ENCODE results near the gene TYW1B.
"Not testable (repeated sequence)": the region's sequence is repeated elsewhere in the genome, so short reads cannot be mapped to it uniquely, and the experiment has no call there.

The TYW1B gene

DNA sequence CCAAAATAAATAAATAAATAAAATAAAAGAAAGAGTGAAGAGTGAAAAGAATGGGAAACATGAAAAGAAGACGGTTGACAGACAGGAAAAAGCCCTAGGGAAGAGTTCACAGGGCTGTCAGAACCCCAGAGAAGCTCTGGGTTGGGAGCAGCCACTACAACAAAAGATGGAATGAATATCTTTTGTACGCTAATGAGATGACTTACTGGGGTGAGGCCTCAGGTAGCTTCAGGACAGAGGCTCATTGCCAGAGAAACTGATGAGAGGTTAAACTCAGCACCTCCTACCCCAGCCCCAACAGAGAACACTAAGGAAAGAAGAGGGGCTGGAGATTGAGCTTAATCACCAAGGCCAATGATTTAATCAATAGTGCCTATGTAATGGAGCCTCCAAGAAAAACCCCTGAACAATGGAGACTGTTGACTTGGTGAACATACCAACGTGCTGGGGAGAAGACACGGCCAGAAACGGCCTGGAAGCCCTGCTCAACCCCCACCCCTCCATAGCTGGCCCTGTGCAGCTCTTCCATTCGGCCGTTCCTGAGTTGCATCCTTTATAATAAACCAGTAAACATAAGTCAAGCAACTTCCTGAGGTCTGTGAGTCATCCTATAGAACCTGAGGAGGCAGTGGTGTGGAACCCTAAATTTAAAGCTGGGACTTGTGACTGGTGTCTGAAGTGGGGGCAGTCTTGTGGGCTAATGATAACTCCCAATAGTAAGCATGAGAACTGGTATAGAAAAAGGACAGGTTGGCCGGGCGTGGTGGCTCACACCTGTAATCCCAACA is 11.4 kb downstream of the TYW1B start:
- in situ Hi-C loops (cut with MboI; ENCODE audit: low sequenced_read_pairs), result loop anchor here (10.0 kb wide), 1 partner anchor 98 kb away; no protein-coding TSS in a partner anchor

DNA sequence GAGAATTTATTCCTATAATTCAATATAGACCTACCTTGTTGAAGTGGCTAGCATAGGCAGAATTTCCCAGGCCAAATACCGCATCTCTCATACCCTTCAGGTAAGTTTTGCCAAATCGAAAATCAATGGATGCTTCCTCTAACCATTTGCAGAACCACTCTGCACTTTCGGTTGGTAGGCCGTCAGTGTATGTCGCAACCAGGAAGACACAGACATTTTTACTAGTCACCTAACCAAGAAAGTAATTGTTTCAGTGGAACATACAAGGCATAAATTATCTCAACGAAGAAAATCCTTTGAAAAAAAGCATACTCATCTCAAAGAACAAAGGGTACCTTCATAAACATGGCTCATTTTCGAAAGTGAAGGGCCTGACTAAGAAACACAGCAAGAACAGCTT is 17.6 kb downstream of the TYW1B start:
- in situ Hi-C loops (cut with MboI; ENCODE audit: low sequenced_read_pairs), result loop anchor here (10.0 kb wide), 1 partner anchor 104 kb away; no protein-coding TSS in a partner anchor

DNA sequence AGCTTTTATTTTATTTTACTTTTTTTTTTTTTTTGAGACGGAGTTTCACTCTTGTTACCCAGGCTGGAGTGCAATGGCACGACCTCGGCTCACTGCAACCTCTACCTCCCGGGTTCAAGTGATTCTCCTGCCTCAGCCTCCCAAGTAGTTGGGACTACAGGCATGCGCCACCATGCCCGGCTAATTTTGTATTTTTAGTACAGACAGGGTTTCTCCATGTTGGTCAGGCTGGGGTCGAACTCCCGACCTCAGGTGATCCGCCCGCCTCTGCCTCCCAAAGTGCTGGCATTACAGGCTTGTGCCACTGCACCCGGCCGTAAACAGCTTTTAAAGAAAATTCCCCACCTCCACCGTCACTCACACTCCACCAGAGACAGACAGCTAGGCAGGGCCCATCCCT is 19.5 kb downstream of the TYW1B start:
- in situ Hi-C loops (cut with MboI; ENCODE audit: low sequenced_read_pairs), result not testable (repeated sequence)

DNA sequence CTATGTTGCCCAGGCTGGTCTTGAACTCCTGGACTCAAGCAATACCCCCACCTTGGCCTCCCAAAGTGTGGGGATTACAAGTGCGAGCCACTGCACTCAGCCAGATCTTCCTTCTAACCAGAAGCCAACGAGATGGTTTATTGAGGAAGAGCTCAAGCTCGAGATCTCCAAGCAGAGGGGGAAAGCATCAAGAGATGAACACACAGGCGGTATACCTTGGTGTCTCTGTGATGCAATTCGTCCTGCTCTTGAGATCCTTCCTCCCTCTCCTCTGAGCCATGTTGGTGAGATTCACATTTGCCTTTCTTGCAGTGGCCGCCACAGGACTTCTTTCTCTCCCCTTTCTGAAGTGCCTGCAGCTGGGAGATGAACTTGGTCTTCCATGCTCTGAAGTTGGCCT is 21.1 kb downstream of the TYW1B start:
- in situ Hi-C loops (cut with MboI; ENCODE audit: low sequenced_read_pairs), result not testable (repeated sequence)

DNA sequence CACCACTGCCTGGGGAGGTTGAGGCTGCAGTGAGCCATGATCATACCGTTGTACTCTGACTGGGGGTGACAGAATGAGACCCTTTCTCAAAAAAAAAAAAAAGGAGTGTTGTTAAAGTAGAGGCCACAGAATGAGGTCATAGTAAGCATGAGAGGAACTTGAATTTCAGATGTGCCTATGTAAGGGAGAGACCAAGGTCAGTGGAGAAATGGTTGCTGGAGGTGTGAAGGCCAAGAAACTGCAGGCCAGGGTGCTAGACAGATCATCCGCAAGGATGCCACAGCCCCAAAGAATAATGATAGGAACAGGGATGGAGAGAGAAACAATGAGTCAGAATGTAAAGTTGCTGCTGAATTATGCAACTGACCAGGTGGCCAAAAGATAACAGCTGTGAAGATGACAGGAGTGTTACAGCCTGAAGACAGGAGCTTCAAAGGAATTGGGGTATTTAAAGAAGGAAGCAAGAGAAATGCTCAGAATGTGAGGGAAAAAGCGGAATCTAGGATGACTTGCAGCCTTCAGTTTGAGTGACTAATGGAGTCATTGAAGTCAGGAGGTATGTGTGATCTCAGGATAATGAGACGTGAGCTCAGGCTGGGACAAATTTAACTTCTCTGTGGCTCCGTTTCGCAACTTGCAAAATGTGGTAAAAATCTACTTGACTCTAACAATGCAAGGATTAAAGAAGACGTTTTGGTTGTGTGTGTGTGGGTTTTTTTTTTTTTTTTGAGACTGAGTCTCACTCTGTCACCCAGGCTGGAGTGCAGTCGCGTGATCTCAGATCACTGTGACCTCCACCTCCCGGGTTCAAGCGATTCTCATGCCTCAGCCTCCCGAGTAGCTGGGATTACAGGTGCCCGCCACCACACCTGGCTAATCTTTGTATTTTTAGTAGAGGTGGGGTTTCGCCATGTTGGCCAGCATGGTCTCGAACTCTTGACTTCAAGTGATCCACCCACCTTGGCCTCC is 22.2 kb downstream of the TYW1B start:
- in situ Hi-C loops (cut with MboI; ENCODE audit: low sequenced_read_pairs), result no loop called here

DNA sequence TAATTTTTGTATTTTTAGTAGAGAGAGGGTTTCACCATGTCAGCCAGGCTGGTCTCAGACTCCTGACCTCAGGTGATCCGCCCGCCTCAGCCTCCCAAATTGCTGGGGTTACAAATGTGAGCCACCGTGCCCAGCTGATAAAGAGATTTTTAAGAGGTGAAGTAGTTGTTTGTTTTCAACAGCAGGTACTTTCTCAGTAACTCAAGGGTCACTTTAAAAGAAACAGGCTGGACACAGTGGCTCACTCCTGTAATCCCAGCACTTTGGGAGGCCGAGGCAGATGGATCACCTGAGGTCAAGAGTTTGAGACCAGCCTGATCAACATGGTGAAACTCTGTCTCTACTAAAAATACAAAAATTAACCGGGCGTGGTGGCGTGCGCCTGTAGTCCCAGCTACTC is 24.2 kb downstream of the TYW1B start:
- in situ Hi-C loops (cut with MboI; ENCODE audit: low sequenced_read_pairs), result not testable (repeated sequence)

DNA sequence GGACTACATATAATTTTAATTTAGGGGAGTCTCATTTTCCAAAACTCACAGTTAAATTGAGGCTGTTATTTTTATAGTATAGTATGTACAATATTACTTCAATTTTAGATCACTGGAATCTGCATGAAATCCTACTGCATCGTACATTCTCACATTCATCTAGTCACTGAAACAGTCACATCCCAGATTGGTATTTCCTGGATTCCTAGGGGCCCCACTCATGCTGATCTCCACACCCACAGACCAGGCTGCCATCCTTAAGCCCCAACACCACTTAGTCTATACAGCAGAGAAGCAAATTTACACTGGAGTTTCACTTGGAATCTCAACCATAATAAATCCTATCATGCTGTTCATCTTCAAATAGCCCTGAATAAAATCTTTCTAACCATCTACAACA is 26.4 kb downstream of the TYW1B start:
- in situ Hi-C loops (cut with MboI; ENCODE audit: low sequenced_read_pairs), result not testable (repeated sequence)

DNA sequence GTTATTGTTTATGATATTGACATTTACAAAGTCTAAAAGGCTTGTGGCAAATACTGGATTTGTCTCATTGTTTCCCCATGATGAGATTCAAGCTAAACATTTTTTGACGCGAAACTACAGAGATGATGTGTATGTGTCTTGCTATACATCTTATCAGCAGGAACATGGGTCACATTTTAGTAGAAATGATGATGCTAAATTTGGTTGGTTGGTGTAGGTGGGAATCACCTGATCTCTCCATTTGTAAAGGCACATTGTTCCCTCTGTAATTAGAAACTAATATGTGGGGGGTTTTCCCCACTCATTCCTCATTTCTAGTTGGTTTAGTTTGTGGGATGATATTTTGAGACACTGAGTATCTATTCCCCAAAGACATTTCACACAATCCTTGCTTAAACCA is 32.6 kb downstream of the TYW1B start:
- in situ Hi-C loops (cut with MboI; ENCODE audit: low sequenced_read_pairs), result not testable (repeated sequence)

DNA sequence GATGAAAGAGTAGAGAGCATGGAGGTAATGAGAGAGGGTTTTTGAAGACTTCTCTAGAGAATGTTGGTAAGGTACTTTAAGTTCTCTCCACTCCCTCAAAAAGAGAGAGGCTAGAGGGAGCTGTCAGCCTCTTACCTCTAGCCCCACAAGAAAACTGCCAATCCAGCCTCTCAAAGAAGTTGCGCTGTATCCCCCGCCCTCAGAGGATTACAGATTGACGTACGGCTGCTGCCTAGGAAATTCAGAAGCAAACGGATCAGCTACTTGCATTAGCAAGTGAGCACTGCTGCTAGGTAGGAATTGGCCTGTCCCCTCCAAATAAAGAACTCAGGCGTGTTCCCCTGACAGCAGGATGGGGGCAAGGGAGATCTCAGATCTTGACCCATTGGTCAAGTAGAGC is 34.2 kb downstream of the TYW1B start:
- in situ Hi-C loops (cut with MboI; ENCODE audit: low sequenced_read_pairs), result no loop called here

DNA sequence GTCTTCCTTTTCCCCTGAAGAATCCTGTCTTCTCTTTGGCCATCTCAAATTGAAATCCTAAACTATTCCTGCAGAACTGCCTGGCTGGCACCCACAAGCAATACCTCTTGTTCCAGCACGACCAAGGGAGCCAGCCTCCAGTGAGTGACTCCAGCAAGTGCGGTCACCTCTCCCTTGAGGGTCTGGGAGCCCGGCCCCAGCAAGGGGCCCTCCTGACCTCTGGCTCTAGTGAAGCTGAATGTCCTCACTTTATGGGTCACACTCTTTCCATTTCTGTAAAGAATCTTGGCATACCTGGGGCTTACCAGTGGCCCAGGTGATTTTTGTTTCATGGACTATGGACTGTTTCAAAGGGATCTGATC is 37.3 kb downstream of the TYW1B start:
- in situ Hi-C loops (cut with MboI; ENCODE audit: low sequenced_read_pairs), result not testable (repeated sequence)

DNA sequence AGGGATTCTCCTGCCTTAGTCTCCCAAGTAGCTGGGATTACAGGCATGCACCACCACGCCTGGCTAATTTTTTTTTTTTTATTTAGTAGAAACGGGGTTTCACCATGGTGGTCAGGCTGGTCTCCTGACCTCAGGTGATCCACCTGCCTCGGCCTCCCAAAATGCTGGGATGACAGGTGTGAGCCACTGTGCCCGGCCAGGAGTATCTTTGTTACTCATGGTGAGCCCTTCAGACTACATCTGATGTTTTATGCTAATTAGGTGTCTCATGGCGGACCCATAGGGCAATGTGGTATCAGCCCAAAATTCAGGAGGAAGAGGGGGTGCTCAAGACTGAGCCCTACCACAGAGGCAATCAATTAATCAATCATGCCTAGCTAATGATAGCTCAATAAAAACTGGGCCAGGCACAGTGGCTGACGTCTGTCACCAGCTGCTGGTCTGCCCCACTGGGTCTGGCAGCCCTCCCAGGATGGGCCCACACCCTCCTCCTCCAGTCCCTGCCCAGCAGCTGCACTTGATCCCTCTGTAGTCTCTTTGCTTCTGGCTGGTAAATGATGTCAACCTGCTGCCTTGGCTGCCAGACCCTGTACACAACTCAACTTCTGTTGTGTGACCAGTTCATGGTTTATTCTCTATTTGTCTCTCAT is 37.8 kb downstream of the TYW1B start:
- in situ Hi-C loops (cut with MboI; ENCODE audit: low sequenced_read_pairs), result not testable (repeated sequence)

DNA sequence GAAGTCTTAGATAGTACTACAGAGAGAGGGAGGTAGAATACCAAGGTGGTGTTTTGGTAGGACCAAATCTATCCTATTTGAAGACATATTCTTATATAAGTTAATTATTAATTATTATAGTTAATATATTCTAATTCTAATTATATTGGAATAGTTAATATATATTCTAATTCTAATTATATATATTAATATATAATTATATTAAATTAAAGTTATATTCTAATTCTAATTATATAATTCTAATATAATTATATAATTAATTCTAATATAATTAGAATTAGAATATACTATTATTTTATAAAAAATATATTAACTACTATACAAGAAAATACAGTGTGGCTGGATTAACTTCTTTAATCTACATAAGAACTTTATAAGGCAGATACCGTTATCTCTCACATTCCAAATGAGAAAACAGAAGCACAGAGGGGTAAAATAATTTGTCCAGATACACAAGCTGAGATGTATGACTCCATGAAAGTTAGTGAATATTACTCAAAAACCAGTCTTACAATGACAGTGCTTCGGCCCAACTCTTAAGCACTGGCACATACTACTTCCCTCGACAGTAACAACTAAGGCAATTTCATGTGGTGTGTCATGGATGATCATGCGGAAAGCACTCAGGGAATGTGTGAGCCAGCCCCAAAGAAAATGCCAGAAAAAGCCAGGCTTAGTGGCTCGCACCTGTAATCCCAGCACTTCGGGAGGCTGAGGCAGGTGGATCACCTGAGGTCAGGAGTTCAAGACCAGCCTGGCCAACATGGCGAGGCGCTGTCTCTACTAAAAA is 42.6 kb downstream of the TYW1B start:
- in situ Hi-C loops (cut with MboI; ENCODE audit: low sequenced_read_pairs), result no loop called here

DNA sequence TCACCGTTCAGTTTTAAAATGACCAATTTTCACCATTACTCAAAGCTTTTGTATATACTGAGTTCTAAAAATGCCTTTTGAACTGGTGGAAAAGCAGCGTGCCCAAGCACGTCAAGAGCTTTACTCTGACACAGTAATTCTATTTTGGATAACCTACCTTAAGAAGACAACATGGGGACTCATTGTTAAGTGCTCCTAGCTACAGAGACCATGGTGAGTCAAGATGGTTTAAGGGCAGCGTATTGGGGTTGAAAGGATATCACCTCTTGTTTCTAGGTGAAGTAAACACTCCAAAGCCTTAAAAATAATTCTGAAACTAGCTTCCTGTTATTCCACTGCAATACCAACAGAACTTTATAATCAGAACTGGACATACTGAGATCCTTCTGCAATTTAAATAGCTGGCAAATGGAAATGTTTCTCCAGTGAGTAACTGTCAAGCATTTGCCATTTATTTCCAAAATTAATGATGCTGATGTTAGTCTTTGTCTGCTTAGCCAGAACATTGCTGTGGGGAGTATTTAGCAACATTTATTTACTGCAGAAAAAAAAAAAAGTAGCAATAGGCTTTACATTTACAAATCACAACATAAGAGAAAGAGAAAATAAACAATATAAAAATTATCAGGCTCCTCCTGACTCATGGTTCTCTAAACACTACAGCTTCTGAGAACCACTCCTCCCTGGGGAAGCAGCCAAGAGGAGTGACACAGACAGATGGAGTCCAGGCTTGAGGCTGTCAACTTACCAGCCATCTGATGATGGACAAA is 44.2 kb downstream of the TYW1B start:
- in situ Hi-C loops (cut with MboI; ENCODE audit: low sequenced_read_pairs), result not testable (repeated sequence)

DNA sequence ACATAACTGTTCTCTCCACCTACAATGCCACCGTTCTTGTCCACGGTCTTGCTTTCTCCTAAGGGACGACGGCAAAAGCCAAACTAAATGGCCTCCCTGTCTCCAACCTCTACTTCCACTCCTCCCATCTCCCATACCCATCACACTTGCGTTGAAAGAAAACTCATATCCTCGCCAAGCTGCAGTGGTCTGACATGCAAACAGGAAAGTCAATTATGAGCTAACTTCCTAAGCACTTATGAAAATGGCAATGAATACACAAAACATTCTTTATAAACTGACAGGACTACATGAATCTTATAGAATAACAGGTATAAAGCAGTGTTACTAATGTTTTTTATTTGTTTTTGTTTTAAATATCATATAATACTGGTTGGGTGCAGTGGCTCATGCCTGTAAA is 46.4 kb downstream of the TYW1B start:
- in situ Hi-C loops (cut with MboI; ENCODE audit: low sequenced_read_pairs), result no loop called here

DNA sequence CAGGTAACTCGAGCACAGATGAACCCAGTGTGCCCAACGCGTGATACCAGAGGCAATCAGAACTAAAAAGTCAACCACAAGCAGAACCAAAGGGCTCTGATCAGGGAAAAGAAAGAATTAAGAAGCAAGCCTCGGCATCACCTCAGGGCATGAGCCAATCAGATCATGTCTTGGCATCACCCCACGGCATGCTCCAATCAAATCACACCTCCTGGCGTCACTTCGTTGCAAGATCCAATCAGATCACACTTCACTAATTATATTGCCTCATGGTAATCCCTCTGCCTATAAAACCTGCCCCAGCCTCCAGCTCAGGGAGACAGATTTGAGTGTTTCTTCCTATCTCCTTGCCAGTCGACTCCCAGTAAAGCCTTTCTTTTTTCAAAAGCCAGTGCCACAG is 46.8 kb downstream of the TYW1B start:
- in situ Hi-C loops (cut with MboI; ENCODE audit: low sequenced_read_pairs), result no loop called here

DNA sequence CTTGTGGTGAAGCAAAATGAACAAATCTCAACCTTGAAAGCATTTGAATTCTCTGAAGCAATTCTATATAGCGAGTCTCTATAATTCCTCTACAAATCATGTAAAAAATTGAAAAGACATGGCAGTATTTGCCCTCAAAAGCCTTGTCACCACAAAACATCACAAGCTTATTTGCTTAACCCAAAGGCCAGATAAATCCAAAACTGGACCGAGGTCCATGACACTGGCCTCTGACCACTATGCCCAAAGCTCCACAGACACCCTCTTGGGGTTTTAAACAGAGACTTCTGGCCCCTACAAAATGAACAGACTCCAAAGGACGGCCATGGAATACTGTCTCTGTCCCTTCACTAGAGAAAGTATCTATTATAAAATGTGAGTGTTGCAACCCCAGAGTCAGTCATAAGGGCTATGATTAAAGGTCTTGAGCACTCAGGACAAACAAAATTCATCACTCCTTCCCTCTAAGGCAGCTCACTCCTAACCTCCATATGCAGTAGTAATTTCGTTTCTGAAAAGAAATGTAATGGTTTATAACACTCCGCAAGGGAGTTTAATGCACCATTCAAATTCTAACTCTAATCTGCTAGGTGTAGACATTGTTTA is 47.6 kb downstream of the TYW1B start:
- in situ Hi-C loops (cut with MboI; ENCODE audit: low sequenced_read_pairs), result not testable (repeated sequence)

DNA sequence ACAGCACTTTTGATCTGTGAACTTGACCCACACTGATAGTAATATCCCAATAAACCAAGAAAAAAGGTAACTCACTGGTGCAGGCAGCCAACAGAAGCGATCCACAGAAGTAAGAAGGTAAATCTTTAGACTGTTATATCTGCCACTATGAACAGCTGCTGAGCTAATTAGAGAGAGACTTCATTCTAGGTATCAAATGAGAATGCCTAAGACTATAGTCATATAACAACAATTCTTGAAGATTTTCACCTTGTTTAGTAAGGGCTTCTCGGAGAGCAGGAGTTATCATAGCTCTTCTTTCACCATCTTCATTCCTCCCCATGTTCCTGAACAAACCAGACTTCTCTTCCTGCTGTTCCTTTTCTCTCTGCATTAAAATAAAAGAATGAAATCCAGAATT is 50.8 kb downstream of the TYW1B start:
- in situ Hi-C loops (cut with MboI; ENCODE audit: low sequenced_read_pairs), result not testable (repeated sequence)

DNA sequence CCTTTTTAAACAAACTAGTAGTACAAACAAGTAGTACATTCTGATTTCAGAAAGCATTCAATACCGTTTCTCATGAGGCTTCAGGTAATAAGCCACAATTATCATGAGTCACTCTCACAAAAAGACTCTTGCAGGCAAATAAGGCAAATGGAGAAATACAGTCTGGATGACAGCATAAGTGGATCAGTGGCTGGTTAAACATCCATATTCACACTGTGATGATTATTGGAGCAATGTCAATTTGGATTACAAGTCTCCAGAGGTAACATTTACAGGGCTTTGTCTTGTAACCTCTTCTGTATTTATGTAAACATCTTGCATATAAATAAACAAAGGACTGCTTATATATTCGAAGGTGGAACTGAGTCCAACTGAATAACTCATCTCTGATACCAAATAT is 55.4 kb downstream of the TYW1B start:
- in situ Hi-C loops (cut with MboI; ENCODE audit: low sequenced_read_pairs), result not testable (repeated sequence)

DNA sequence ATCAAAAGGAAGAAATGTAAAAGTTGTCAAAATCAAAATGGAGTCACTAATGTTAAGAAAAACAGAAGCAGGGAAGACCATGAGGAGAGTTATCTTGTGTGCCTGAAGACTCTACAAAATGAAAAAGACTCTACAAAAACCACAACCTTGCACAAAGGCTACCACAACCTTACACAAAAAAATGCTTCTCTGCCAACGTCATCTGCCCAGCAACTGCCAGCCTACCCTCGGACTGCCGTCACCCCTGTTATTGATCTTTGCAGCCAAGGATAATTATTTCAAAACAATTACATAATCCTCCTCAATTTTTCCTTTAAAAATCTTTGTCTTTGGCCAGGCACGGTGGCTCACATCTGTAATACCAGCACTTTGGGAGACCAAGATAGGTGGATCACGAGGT is 61.0 kb downstream of the TYW1B start:
- in situ Hi-C loops (cut with MboI; ENCODE audit: low sequenced_read_pairs), result not testable (repeated sequence)

Measured in HL-60/S4 (cell line).